ENCODE results near the gene SSR4. TPM values are rescaled to one million over a fixed set of nuclear protein-coding genes. Genes with fewer than 3 reads are reported as not detected.
"Not testable (repeated sequence)": the region's sequence is repeated elsewhere in the genome, so short reads cannot be mapped to it uniquely, and the experiment has no call there.

Gene SSR4
- total RNA-seq, 1 donor from 2014 or later, result 152 TPM

DNA sequence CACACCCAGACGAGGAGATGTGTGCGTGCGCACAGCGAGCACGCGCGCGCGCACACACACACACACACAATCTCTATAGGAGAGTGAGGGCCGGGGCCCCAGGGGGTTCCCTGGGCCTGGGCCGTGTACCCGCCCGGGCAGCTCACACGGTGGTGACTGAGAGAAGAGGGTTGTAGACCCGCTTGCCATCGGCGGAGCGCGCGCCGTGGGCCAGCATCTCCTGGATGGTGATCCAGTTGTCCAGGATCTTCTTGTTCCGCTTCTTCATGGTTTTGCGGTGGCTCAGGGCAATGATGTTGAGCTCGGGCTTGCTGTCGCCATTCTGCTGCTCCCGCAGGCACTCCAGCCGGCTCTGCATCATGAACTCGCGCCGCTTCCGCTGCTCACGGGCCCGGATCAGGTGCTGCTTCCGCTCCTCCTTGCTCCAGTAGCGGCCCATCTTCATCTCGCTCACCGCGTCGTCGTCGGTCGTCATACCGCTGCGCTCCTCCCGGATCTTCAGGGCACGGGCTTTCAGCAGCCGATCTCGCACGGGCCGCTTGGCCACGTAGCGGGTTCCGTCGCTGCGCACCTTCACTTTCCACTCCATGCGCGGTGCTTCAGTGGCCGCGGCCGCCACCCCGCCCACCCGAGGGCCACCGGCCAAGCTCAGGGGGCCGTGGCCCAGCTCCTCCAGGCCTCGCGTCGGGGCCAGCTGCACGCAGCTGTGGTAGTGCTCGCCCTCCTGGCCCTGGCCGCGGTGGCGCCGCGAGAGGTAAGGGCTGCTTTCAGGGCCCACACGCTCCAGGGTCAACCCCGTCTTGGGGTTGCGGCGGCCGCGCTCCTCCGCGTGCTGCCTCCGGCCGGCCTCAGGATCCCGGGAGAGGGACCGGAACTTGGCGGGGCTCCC lies 9.0 kb downstream of the SSR4 start:
- DNase-seq (ENCODE audit: low read depth, low spot score), result no peak

DNA sequence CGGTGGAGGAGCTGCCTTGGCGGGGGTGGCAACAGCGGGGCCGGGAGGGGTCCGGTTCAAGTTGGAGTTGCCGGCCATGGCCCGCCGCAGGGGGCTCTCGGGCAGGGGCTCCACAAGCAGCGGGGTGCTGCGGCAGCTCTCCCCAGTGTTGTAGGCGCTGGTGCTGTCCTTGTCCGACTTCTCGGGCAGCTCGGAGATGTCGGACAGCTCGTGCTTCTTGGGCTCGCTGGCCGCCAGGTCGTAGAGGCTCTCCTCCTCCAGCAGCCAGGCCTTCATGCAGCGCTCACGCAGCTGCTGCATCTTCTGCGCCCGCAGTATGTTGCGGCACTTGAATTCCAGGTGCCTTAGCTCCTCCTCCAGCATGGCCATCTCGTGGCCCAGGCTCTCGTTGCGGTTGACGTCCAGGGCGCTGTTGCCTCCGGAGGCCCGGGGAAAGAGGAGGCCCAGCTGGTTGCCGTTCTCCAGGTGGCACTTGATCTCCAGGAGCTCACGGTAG lies 9.7 kb downstream of the SSR4 start:
- no peak for DNase-seq (ENCODE audit: low read depth, low spot score)

DNA sequence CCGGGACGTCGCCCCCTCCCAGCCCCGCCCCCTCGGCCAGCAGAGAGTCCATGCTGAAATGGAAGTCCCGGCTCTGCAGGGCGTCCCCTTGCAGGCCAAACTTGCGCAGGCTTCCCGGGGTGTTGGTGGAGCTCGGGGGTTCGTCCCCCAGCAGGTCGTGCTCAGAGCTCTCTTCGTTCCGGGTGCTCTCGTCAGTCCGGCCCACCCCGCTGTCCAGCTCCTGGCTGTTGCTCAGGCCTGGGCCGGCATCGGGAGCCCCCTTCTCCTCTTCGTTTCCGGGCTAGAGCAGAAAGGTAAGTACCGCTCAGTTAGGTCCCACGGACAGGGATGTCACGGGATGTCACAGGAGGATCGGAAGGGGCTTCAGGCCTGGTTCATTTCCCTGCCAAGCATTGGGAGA lies 10.2 kb downstream of the SSR4 start:
- no peak for DNase-seq (ENCODE audit: low read depth, low spot score)

DNA sequence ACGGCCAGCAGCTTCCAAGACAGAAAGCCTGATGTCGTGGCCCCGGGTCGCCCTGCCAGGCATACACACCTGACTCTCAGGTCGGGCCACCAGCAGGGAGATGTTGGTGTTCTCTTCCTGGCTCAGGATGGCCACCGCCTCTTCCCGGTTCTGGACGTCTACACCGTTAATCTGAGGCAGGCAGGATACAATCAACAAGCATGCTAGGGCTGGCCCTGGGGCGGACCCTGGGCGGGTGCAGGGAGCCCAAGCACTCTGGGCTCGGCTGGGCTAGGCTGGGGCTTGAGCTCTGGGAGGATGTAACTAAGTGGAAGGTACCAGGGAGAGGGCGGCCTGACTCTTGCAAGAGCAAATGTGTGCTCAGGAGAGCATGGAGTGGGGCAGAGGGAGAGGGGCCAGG lies 11.0 kb downstream of the SSR4 start:
- DNase-seq (ENCODE audit: low read depth, low spot score), result no peak

DNA sequence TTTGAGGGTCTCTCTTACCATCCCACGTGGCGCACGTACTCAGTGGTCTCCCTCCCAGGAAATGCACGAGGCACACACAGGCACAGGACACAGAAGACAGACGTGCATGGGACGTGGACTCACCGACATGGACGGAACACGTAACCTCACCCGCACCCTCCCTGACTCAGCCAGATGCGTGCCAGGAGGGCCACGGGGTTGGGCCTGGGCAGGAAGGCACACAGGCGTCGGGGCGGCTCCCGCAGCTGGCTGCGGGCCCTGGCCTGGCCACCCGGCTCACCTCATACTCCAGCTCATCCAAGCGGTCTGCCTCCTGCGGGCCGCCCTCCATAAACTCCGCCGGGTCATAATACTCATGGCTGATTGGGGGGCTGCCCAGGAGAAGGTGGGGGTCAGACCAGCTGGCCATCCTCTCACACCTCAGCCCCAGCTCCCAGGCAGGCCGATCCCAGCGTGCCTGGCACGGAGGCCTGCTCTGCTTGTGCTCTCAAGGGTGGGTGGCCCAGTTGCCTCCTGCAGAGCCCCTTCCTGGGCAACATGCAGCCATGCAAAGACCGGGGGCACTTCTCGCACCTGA lies 12.6 kb downstream of the SSR4 start:
- no peak for DNase-seq (ENCODE audit: low read depth, low spot score)

DNA sequence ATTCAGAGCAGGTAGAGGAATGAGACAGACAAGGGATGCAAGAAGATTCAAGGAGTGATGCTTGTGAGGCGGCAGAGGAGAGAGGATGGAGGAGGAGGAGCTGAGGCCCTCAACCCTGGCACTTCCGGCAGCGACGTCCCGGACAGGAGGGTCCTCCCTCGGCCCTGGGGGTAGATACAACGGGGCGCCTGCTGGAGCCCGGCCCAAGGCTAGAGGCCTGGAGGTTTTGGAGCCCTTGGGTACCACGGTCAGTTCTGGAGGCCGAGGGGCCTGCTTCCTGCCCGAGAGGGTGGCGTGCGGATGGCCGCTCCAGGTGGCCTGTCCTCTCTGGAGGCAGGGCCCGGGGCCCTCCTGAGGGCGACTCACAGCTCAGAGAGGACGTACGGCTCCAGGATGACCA lies 13.5 kb downstream of the SSR4 start:
- DNase-seq (ENCODE audit: low read depth, low spot score), result no peak

DNA sequence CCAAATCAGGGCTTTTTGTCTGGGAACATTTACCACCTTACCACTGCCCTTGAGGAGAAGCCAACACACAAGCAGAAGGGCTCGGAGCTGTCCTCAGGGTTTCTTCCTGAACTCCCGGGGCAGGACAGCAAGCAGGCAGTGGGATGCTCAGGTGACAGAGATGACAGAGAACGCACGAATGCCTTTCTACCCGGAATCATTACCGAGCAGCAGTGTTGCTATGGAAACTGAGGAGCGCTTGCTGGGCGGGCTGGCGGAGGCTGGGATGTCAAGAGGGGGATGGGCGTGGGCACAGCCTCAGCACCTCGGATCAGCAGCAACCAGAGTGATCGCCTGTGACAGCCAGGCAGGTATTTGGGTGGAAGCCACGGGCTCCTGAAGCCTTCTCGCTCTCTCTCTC lies 17.8 kb downstream of the SSR4 start:
- DNase-seq (ENCODE audit: low read depth, low spot score), result no peak

DNA sequence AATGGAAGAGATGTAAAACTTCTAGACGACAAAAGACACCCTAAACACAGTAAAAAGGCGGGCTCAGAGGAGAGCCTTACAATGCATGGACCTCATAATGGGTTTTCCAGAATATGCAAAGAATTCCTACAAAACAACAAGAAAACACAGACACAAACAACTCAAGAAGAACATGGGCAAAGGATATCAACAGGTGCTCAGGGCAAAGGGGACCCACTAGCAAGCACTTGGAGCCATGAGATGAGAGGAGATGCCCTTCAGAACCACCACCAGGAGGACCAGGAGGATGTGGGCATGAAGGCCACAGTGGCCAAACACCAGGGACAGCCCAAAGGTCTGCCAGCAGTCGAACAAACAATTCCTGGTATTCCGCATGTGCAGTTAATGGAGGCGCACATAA lies 18.7 kb downstream of the SSR4 start:
- DNase-seq (ENCODE audit: low read depth, low spot score), result no peak

DNA sequence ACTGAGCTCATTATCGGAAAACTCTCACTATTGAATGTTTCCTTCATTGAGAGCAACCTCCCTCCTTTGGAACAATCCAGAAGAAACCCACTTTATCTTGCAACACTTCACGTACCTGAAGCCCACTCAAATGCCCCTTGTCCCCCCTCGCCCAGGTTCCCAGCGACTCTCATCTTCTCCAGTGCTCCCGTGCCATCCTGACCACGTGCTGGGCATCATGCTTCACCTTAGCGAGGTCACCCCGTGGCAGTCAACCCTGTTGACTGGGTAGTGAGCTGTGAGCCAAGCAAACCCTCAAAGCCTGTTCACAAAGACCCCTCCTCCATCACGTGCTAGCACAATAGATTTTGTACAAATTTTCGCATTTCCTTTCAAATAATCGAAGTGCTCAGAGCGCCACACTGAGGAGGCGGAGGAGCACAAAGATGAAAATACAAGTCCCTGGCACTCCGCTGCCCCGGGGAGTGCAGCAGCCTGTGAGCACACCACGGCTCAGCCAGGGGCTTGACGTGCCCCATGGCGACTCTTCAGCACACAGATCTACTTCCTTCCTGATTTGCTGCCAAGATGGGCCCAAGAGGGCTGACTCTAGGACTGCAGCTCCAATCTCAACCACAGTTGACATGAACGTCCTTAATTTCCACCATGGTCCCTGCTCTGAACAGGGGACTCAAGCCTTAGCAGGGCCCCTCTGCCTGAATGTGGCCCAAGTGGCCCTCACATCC lies 20.3 kb downstream of the SSR4 start:
- DNase-seq (ENCODE audit: low read depth, low spot score), result no peak

DNA sequence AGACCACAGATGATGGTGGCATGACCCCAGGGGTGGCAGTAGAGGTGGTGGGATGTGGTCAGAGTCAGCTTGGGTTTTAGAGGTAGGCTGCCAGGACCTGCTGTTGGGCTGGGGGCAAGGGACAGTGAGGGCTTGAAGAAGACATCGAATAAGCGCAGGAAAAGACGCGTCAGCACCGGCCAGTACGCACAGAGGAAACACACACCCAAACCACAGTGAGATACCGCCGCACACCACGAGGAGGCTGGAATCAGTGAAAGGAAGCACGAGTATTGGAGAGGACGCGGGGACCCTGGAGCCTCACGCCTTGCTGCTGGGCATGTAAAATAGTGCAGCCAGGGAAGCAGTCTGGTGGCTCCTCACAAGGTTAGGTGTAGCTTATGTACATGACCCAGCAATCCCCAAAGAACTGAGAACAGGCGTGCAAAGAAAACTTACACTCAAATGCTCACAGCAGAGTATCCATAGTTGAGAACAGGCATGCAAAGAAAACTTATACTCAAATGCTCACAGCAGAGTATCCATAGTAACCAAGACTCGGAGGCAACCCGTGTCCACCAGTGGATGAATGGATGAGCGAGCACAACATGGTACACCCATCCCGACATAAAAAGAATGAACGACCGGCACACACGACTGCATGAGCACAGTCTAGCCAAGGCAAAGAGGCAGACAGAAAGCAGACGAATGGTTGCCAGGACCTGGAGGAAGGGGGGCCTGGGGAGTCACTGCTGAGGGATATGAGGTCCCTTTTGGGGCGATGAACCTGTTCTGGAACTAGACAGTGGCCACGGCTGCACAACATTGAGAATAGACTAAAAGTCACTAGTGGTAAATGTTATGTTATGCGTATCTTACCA lies 22.6 kb downstream of the SSR4 start:
- no peak for DNase-seq (ENCODE audit: low read depth, low spot score)

DNA sequence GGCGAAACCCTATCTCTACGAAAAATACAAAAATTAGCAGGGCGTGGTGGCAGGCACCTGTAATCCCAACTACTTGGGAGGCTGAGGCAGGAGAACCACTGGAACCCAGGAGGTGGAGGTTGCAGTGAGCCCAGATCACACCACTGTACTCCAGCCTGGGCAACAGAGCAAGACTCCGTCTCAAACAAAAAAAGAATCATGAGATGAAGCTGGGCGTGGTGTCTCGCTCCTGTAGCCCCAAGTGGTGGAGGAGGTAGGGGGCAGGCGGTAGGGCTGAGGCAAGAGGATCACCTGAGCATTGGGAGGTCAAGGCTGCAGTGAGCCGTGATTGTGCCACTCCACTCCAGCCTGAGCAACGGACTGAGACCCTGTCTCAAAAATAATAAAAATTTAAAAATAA lies 23.6 kb downstream of the SSR4 start:
- DNase-seq (ENCODE audit: low read depth, low spot score), result not testable (repeated sequence)

DNA sequence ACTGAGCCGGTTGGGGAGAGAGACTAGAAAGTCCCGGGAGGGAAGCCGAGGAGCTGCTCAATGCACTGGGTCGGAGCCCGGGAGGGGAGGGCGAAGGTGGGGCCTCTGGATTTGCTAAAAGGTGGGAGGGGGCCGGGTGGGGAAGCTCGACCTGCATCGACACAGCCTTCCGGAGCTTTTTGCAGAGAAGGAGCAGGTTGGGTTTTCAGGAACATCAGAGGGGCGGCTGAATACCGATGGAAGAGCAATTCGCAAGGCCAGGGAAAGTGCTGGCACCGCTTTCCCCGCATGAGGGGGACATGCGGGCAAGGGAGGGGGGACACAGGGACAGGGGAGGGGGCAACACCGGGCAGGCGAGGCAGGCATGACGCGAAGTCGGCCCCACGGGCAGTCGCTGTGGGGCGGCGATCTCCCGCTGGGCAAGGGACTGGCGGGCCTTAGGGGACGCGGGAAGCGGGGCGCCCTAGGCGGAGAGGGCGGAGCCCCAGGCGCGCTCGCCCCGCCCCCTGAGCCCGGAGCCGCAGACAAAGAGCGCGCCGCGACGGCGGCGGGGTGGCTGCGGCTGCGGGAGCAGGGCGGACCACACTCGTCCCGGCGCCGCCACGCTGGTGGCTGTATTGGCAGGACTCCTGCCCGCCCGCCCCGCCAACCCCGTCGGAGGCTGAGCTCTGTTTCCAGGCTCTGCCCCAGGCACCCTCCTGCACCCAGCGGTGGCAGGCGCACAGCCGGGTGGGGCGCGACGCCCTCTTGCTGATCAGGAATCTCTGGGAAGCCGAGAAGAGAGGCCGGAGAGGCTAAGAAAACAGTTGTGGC lies 24.3 kb downstream of the SSR4 start:
- DNase-seq (ENCODE audit: low read depth, low spot score), result no peak

DNA sequence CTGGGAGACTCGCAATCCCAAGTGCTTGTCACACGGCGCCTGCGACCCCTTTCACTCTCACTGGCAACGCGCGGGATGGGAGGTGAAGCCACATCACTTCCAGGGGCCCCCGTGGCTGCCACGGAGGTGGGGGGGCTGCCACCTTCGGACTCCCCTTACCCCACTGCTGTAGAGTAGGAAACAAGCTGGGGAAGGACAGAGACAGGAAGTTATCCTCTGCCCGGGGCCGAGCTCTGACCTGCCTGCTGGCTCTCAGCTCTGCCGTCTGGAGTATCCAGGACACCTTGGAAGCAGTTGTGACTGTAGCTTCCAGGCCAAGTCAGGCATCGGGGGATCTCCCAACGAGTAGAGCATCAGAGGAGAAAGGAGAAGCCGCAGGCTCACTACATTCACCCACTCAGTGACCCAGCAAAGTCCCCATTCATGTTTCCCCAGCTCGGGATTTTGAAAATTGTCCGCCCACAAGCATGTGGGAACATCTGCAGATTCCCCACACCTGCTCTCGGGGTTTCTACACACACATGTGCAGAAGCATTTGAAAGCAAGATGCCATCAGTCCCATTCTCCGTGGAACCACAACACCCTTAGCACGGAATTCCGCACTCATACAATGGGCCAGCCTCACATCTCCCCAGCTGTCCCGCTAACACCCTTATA lies 25.0 kb downstream of the SSR4 start:
- DNase-seq (ENCODE audit: low read depth, low spot score), result no peak

DNA sequence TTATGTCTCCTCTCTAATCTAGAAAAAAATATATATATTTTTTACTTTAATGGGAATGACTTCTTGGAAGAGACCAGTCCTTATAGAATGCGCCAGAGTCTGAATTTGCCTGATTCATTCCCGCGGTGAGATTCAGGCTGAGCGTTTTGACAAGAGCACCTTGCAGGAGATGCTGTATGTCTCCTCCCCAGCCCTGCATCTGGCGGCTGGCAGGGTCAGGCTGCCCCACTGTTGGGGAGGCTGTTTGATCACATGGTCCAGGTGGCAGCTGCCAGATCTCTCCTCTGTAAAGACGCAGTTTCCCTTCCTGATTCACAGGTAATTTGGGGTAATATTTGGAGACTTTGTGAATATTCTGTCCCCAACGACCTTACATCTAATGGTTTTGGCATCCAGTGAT lies 26.1 kb downstream of the SSR4 start:
- no peak for DNase-seq (ENCODE audit: low read depth, low spot score)

DNA sequence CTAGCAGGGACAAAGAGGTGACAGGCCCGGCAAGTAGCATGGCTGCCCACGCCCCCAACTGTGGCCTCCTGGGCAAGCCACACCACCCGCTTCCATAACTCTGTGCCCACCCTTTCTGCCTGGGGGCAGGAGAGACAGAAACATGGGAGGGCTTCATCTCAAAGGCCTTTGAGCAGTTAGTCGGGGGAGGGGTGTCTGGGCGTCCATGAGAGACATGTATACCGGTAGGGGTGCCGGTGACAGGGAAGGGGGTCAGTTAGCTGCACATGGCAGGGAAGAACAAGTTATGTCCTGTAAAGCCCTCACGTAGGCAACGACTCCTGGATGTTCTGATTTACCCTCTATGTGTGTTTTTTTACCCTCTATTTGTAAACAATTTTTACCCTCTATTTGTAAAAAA lies 26.6 kb downstream of the SSR4 start:
- no peak for DNase-seq (ENCODE audit: low read depth, low spot score)

DNA sequence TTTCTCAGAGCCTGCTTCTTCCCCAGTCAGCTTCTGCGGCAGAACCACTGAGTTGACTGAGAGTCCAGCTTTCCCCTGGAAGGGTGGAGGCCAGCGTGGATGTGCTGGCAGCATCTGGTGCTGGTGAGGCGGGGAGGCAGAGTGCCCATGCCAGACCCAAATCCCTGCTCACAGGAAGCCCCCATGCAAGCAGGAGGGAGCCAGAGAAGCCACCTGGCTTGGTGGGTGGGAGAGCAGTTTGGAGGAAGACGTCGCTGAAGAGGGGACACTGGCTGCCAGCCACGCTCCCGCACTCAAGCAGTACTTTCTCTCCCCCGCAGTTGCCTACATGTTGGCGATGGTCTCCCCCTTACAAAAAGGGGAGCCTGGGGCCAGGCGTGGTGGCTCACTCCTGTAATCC lies 29.9 kb downstream of the SSR4 start:
- DNase-seq (ENCODE audit: low read depth, low spot score), result no peak

DNA sequence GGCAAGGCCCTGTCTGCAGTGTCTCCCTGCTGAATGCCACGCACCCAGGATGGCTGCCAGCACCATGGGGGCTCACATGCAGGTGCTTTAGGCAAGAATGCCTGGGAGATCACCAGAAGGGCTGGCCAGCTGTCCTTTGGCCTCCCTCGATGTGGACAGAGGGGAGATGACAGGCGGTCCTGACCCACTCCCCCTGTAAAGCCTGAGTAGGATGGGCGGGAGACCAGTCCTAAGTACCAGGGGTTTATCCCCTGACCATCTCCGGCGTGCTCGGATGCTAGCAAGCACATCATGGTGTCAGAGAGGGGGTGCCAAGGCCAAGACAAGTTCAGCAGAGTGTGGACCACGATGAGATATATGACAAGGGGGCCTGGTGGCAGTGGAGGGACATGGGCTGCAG lies 30.6 kb downstream of the SSR4 start:
- DNase-seq (ENCODE audit: low read depth, low spot score), result no peak

DNA sequence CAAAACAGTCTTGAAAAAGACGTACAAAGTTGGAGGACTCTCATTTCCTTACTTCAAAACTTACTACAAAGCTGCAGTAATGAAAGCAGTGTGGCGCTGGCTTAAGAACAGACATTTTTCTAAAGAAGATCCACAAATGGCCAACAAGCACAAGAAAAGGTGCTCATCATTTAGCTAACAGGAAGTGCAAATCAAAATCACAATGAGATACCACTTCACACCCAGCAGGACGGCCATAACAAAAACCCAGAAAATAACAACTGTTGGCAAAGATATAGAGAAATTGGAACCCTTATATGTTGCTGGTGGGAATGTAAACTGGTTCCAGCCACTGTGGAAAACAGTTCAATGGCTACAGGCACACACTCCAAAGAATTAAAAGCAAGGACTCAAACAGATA lies 32.5 kb downstream of the SSR4 start:
- DNase-seq (ENCODE audit: low read depth, low spot score), result no peak

DNA sequence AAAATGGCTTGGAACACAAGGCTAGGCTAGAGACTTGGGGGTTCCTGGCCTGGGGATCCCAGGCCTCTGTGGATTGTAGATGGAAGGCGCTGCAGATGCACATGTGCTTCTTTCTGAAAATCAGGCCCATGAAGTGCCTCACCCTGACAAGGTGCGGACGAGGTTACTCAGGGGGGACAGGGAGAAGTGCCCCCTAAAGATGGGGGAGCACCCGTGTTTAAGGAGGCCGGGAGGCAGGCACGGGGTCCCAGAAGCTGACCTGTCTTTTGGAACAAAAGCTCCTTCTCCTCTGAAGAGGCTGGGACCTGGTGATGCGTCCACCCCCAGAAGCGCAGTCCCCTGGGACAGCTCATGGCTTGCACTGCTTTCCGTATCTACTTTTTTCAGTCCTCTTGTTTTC lies 33.4 kb downstream of the SSR4 start:
- no peak for DNase-seq (ENCODE audit: low read depth, low spot score)

DNA sequence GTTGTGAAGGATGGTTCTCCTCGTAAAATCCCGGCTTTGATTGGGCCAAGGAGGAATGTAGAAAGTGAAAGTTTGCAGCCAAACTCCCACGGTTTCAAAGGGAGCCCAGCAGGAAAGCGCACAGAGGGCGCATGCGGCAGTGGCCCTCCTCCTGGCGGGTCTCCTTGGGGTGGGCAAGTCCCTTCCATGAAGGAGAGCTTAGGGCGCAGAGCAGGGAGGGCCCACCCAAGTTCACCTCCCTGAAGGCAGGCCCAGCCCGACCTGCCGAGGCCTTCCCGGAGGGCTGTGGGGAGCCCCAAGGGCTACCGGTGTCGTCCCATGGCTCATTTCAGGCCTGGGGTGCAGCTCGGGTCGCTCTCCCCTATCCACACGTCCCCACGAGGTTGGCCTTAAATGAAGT lies 33.8 kb downstream of the SSR4 start:
- no peak for DNase-seq (ENCODE audit: low read depth, low spot score)
